HG03159 (cell line): ENCODE results near the gene COMMD1.
"Not testable (repeated sequence)": the region's sequence is repeated elsewhere in the genome, so short reads cannot be mapped to it uniquely, and the experiment has no call there.

ENCODE experiments used
- ATAC-seq: cut with Tn5 transposase; IDR thresholded peaks from one replicate; pipeline ENCODE4 v1.9.1; 2021; ENCODE audit warnings: mild to moderate bottlenecking, moderate library complexity; ENCODE audit not compliant: unreplicated experiment

COMMD1 gene

GRCh38 chr2:61922714-61923113, 17.2 kb downstream of the COMMD1 start:
- ATAC-seq, result no peak

DNA sequence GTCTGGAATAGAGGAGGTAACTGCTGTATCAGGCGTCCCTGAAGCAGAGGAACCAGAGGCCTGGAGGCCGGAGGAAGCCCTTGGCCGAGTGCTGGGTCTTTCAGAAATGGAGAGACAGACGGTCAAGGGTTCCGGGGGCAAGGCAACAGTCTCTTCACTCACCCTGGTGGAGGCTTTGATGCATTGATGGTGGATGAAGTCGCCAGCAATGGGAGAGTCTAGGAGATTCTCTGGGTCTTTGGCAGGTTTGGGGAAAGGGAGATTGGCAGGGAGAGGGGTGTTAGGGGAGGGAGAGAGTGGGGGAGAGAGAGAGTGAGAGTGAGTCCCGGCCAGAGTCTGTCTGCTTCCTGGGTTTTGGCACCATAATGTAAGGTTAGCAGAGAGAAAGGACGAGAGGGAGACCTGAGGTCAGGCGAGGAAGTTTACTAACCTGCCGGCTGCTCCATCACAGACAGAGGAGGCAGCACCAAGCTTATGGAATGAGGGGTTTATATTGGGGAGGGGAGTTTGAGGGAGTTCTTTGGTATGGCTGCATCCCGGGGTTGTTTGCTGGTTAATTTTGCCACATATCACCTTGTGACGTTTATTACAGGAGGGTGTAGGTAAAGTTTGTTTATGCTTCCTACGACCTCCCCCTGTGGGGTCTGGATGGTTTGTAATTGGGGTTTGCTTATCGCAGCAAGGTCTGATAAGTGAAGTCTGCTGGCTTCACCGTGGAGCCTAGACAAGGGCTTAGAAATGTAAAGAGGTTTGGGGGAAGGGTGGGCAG, 19.6 kb downstream of the COMMD1 start:
- ATAC-seq, result no peak

GRCh38 chr2:61926531-61927477, 21.3 kb downstream of the COMMD1 start:
- ATAC-seq, result no peak

- ATAC-seq, result no peak
Observed at GRCh38 chr2:61928826-61929461, 23.5 kb downstream of the COMMD1 start.

GRCh38 chr2:61937098-61937497, 31.6 kb downstream of the COMMD1 start:
- ATAC-seq, result no peak

GRCh38 chr2:61937886-61938285, 32.4 kb downstream of the COMMD1 start:
- ATAC-seq, result no peak

DNA sequence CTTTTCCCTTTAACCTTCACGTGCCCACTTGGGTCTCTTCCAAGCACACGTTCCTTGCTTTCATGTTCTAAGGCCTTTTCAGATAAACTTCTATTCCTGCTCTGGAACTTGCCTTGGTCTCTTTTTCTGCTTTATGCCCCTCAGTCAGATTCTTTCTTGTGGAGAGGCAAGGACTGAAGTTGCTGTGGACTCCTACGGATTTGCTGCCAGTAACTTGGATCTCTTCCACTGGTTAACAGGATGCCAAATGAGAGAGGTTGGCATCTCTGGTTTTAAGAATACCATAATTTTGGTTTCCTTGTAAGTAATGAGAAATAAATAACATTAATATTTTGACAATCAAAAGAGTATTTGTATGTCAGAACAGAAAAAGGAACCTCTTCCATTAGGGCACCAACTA, 33.0 kb downstream of the COMMD1 start:
- no peak for ATAC-seq

DNA sequence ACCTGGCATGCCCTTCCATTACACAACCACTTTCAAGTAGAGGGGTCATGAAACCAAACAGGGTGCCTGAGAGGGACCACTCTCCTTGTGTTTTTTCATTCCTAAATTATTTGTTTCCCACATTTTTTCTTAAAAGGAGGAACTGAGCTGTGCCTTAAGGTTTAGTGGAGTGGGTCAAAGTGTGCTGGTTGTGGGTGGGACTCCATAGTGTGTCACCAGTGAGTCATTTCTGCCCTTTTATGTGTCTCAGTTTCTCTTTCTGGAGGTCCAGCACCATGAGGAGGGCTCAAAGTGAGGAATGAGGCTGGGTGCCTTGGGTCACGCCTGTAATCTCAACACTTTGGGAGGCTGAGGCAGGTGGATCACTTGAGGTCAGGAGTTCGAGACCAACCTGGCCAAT, 37.8 kb downstream of the COMMD1 start:
- no peak for ATAC-seq

GRCh38 chr2:61946666-61947065, 41.2 kb downstream of the COMMD1 start:
- no peak for ATAC-seq

DNA sequence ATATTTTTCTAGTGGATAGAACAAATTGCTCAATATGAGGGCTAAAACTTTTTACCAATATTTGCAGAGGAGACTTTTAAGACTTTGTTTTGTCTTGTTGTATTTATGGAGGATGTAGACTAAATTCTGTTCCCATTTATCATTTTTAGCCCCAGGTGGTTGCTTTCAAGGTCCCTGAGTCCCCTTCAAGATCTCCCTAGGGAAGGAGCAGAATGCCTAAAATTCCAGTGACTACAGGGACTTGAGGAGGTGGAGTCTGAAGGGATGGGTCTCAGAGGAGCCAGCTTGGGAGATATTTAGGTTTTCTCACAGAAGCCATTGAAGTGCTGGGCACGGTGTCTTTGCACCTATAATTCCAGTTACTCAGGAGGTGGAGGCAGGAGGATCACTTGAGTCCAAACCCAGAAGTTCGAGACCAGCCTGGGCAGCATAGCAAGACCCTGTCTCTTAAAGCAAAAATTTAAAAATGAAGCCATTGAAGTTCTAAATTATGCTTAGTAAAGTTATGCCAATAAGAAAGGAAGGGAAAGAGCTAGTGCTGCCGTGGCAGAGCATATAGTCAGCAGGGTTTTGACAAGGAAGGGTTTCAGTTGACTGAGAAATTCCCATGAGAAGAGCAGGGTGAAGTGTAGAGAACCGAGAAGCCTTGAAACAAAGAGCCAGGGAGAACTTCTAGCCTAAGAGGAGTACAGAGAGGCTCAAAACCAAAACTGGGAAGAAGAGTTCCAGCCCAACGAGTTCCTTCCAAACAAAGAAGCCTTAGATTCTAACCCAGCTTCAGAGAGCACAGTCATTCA, 43.4 kb downstream of the COMMD1 start:
- no peak for ATAC-seq

- ATAC-seq, result no peak
Observed at GRCh38 chr2:61949458-61949713, 43.9 kb downstream of the COMMD1 start.

GRCh38 chr2:61949714-61950560, 44.5 kb downstream of the COMMD1 start:
- no peak for ATAC-seq

GRCh38 chr2:61950571-61951315, 45.3 kb downstream of the COMMD1 start:
- no peak for ATAC-seq

DNA sequence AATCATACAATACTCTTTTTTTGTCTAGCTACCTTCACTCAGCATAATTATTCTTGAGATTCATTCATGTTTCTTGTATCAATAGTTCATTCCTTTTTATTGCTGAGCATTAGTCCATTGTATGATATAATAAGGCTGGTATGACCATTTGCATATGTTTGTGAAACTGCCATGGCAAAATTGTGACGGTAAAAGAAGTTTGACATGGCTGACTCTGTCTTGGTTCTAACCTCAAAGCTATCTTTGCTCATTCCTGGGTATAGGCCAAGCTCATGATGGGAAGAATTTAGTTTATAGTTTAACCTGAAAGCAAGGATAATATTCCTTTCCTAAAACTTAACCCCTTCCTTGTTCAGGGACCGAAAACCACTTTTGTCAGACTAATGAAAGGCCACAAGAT, 46.4 kb downstream of the COMMD1 start:
- ATAC-seq, result no peak

GRCh38 chr2:61952288-61952687, 46.8 kb downstream of the COMMD1 start:
- ATAC-seq, result no peak

GRCh38 chr2:61954856-61955255, 49.4 kb downstream of the COMMD1 start:
- ATAC-seq, result not testable (repeated sequence)

DNA sequence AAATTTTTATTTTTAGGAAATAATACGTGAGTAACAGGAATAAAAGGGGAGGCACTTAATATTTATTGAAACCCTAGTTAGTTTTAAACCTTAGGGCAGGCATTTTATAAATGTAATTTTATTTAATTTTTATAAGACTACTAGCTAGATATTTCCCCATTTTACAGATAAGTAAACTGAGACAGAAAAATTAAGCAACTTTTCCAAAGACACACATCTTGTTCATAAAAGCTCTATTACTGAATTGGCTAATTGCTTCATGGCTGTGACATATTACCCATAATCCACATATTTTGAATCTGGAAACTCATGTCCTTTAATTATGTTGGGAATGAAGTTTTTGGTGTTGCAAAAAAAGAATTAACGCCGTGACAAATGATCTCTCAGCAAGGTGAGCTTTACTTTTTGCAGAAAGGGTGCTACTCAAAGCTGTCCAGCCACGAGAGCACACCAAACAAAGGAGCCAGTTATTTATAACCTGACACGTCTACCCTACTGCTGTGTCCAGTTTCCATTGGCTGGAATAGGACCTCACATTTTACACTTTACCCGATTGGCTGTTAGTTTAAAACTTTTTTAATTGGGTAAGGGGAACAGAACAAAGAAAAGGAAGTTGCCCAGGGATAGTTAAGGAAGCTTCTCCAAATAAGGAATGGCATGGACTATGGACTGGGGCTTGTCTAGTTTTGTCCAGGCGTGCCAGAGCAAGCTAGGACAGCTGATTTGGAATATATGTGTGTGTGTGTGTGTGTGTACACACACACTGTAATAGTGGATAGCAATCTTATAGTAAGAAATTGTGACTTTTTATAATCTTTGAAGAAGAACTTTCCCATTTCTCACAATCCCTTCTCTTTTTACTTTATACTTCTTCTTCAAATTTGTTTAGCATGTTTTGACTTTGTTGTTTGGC, 54.2 kb downstream of the COMMD1 start:
- no peak for ATAC-seq

DNA sequence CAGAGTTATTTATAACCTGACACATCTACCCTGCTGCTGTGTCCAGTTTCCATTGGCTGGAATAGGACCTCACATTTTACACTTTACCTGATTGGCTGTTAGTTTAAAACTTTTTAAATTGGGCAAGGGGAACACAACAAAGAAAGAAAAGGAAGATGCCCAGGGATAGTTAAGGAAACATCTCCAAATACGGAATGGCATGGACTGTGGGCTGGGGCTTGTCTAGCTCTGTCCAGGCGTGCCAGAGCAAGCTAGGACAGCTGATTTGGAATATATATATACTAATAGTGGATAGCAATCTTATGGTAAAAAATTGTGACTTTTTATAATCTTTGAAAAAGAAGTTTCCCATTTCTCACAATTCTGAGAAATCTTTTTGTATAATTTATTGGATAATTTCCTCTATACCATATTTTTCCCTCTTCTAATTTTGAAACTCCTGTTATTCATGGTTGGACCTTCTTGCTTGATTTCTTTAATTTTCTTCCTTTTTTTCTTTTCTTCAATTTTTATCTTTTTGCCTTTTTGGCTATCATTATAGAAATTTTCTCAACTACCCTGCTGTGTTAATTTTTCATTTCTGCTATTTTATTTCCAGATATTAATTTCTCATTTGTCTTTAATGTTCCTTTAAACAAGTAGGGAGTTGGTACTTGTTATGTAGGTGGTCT, 55.9 kb downstream of the COMMD1 start:
- no peak for ATAC-seq
